ENCODE data around the gene CHRNA4.
"Not testable (repeated sequence)": the region's sequence is repeated elsewhere in the genome, so short reads cannot be mapped to it uniquely, and the experiment has no call there.

Gene CHRNA4

DNA sequence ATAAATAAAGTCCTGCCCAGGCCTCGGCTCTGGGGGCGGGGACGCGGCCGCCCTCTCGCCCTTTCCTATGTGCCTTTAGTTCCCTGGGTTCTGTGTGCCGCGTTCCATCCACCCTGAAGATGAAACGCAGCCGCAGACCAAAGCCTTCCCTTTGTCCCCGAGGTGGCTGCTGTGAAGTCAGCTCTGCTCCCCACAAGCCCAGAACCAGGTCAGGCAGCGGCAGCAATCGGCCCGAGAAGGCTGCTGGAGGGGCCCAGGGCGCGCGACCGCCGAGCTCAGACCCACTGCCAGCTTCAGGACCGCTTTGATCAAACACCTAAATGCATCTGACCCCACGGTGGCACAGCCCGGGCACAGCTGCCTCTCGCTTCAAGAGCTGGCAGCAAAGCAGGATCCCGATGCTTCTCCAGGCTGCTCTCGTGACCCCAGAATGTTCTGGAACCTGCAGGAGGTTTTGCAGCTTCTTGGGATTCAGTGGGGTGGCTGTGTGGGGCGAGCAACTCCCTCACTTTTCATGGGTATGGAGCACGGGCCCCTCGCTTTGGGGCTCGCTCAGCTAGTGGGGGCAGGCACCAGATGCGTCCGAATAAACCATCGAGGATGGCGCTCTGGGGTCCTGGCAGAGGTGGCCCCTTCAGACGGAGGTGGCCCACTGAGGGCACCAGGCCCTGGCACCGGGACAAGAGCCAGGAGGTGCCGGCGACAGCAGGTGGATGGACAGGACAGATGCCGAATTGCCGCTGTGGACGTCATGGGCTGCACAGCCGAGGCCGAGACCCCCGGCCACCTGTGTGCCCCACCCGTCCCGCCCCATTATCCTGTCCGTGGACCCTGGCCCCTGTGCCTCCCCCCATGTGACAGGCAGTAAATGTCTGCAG is 13.0 kb downstream of the CHRNA4 start:
- no peak for DNase-seq

DNA sequence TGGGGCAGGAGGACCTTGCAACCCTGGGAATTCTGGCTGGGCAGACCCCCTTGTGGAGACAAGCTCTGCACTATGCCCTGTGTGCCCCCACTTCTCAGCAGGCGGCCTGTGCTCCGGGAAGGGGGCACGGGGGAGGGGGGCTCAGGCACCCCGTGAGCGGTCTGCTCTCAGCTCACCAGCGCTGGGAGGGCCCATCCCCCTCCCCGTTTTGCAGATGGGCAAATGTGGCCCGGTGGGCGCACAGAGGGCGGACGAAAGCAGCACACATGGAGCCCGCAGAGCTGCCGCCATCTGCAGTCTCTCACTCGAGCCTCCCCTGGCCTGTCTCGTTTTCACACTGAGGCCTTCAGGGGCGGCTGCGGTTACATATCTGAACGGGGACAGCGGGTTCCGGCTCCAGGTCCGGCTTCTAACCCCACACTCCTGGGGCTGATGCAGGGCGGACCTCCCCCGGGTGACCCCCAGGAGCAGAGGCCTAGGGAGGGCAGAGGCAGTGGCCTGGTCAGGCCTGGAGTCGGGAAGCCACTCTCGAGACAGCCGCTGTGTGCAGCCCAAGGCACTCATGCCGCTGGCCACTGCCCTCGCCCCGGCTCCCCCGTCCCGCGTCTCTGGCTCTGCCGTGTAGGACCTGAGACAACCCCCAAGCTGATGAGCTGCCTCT is 13.9 kb downstream of the CHRNA4 start:
- DNase-seq: no peak

DNA sequence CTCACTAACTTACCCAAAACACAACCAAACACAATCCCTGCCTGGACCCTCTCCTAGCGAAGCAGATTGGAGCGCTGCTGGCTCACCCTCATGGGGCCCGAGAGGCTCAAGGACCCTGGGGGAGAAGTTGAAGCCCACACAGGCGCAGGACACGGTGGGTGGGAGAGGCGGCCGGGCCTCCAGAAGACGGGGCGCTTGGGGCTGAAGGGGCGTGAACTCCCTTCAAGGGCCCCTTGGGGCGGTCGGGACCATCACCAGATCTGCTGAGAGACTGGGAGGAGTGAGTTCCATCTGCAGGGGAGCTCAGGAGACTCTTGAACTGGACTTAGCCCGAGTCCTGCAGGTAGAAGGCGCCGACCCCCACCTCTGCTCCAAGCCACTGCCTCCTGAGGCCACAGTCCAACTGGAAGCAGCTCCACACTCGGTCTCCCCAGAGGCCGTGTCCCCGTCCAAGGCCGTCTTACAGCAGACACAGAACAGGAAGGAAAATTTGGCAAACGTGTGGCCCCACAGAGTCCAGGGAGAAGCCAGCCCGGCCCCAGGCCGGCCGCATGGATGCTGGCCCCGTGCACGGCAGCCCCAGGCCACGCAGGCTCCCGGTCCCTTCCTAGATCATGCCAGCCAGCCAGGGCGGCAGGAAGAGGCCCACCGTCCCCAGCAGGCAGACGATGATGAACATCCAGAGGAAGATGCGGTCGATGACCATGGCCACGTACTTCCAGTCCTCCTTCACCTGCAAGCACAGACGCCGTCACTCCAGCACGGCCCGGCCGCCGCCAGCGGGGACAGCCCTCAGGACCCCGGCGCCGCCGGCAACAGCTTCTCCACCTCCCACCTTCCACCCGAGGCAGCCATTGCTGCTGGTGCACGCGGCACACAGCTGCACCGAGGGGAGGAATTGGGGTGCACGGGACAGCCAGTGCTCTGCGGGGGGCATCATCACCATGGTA is 14.7 kb downstream of the CHRNA4 start:
- no peak for DNase-seq

DNA sequence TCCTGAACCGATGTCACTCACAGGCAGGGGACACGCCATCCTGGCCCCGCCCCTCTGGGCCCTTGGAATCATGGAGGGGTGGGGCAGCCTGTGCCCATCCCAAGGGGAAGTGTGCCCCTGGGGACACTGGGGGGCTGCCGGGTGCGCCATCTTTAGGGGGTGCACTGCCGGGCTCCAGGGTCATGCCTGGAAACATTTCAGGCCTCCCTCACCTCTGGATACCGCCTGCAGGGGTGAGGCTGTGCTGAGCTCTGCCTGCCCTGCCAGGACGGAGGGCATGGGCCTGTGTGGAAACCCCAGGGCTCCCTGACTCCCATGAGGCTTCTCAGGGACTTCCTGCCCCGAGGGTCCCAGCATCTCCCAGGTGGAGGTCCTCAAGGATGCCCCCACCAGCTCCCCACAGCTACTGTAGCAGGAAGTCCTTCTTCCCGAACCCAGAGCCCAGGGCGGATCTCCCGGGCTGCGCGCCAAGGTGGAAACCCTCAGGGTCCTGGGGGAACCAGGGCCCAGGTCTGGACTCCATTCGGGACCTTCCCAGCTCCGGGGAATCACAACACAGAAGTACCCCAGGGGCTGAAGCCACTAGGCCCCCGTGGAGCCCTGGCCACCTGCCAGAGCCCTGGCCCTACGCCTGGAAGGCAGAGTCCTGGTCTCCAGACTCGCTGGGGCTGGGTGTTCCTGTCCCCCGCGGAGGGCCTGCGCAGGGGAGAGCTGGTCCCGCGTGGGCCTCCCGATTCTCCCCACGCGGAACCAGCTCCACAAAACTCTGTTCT is 15.6 kb downstream of the CHRNA4 start:
- DNase-seq: no peak

DNA sequence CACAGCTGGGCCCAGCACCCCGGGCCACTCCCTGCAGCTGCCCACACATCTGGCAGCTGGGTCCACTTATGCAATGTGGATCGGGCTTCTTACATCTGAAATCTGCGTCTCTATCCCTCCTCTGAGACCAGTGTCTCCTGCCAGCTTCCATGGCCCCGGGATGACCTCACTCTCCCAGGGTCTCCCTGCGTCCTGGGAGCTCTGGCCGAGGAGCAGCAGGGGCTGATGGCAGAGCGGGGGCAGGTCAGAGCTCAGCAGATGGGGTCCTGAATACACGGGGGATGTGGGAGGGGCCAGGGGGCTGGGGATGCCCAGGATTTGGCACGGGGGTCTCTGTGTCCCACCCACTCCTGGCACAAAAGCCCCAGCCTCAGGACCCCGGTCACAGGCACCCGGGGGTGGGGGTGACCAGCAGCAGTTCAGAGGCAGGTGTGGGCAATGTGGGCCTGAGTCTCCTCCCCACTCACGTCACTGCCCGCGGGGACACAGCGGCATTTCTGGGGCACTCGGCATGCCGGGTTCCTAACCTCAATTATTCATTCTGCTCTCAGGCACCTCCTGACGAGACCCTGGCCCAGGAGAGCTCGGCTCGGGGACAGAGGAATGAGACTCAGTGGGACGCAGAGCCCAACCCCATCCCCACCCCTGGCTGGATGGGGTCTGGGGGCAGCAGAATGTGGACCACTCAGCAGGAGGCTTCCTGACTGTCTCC is 16.4 kb downstream of the CHRNA4 start:
- no peak for DNase-seq

DNA sequence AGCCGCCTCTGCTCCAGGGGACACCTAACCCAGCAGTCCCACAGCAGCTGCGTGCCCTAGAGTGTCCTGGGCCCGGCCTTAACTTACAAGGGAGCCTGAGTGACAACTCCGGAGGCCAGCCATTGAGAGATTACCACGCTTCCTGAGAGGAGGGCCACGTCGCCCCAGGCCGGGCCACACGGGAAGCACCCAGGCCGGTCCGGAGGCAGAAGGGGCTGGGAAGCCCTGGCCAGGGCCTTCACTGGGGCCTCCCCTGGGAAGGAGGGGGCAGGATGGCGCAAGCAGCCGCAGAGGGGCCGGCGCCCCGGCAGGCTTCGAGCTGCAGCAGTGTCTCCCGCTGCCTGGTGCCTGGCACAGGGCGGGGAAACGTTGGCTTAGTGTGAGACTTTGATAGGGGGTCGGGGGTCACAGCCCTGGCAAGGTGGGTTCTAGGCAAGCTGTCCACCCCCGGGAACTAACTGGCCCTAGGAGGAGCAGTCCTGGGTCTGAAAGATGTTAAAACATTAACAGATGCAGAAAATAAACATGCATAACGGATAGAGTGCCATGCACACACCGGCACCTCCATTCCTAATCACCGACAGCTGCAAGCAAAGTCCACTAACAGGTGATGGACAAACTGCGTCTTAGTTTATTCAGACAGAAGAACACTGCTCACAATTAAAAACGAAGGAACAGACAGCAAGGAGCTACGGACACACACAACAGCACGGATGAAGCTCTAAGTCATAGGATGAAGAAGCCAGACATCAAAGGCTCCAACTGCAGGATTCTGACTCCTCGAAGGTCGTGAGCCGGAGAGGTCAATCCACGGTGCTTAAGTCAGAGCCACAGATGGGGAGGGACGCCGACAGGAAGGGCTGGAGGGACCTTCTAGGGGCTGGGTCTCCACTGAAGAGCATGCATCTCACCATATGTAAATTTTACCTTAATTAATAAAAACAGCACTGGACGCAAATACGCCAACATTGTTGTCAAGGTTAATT is 17.4 kb downstream of the CHRNA4 start:
- DNase-seq: no peak

DNA sequence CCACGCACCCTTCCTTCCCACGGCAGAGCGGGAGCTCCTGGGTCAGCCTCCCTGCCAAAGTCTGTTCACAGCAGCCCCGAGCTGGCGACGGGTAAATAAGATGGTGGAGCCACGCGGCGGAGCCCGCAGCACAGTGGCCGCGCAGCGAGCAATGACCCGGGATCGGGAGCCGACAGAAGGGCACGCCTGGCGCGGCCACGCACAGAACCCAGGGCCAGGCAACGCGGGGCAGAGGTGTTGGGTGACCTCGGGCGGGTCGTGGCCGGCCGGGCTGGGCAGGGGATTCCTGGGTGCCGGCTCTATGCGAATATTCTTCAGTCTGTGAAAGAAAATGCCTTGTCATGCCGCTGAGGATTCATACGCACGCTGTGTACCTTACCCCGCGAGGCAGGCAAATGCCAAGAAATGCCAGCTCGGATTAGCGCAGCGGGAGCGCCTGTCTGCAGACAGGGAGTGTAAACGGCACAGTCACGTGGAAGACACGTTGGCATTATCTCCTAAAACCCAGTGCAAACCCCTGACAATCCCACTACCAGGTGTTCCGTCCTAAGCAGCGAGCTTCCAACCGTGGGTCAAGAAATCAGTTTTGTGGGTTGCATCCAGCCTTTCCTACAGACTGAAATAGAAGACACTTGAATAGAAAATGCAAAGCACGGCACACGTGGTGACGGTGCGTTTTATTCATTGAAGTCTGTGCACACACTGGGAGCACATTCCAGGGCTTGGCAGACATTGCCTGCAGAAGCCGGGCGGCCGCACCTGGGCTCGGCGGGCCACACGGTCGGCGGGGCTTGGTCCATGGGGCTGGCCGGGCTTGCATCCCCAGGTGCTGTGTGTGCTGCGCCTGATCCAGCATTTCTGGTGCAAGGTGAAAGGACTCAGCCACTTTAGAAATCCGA is 18.3 kb downstream of the CHRNA4 start:
- no peak for DNase-seq

DNA sequence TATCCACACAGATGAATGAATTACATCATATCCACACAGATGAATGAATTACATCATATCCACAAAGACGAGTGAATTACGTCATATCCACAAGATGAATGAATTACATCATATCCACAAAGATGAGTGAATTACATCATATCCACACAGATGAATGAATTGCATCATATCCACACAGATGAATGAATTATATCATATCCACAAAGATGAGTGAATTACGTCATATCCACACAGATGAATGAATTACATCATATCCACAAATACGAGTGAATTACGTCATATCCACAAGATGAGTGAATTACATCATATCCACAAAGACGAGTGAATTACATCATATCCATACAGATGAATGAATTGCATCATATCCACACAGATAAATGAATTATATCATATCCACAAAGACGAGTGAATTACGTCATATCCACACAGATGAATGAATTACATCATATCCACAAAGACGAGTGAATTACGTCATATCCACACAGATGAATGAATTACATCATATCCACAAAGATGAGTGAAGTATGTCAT is 20.9 kb downstream of the CHRNA4 start:
- not testable (repeated sequence) for DNase-seq

DNA sequence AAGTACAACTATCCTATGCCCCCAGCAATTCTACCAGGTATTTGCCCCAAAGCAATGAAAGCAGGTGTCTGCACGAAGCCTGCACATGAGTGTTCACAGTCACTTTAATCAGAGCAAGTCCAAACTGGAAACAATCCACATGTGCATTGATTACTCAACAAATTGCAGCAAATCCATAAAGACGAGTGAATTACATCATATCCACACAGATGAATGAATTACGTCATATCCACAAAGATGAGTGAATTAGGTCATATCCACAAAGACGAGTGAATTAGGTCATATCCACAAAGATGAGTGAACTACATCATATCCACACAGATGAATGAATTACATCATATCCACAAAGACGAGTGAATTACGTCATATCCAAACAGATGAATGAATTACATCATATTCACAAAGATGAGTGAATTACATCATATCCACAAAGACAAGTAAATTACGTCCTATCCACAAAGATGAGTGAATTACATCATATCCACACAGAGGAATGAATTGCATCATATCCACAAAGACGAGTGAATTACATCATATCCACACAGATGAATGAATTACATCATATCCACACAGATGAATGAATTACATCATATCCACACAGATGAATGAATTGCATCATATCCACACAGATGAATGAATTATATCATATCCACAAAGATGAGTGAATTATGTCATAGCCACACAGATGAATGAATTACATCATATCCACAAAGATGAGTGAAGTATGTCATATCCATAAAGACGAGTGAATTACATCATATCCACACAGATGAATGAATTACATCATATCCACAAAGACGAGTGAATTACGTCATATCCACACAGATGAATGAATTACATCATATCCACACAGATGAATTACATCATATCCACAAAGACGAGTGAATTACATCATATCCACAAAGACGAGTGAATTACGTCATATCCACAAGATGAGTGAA is 21.7 kb downstream of the CHRNA4 start:
- not testable (repeated sequence) for DNase-seq

DNA sequence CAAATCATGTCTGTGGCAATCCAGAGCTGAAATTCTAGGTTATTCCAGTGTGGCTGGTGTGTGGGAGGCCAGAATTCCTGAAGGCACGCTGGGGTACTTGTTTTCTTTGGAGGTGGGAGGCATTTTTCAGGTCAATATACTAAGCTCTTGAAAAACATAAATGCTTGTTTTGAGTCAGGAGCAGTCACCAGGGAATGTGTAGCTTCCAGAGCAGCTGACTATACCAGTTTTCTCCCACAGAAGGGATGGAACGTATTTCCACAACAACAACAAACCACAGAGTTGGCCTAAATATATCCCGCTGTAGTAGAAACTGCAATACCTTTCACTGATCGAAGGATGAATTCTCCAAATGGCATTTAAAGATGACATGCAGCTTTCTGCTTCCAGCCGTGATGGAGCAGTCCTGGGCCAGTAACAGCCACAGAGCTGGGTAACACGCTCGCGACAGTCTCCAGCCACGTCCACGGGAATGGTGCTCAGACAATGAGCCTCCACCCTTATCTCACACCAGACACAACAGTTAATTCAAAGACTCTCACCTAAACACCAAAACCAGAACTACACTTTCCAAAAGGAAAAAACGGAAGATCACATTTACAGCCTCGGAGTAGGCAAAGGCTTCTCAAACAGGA is 23.2 kb downstream of the CHRNA4 start:
- DNase-seq: no peak

DNA sequence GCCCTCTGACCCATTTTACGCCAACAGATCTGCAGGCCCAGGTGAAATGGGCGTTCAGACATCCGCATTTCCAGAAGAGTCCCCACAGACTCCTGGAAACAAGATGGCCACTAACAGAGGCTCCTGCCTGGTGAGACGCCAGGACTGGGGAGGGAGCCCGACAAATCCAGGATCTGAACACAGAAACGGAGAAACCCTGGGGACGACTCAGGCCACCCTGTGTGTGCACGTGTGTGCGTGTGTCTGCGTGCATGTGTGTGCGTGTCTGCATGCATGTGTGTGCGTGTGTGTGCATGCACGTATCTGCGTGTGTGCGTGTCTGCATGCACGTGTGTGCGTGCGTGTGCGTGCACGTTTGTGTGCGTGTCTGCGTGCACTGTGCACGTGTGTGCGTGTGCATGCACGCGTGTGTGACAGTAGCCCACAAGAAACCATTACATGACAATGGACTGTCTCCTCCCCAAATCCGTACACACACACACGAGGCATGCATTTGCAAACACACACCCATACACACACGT is 24.9 kb downstream of the CHRNA4 start:
- DNase-seq: no peak

DNA sequence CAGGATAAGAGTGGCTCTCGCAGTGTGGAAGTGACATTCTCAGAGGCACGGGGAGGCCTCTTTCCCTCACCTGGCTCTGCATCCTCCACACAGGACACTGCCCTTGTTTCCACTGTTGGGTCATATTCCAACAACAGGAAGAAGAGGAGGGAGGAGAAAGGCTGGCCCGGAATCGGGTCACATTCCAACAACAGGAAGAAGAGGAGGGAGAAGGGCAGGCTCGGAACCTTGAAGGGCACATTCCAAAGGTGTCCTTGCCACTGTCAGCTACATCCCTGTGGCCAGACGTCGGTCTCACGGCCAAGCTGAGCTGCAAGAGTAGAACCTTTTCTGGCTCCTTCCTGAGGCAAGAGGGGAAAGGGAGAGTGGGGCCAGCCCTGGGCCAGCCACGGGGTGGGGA is 25.4 kb downstream of the CHRNA4 start:
- DNase-seq: no peak

DNA sequence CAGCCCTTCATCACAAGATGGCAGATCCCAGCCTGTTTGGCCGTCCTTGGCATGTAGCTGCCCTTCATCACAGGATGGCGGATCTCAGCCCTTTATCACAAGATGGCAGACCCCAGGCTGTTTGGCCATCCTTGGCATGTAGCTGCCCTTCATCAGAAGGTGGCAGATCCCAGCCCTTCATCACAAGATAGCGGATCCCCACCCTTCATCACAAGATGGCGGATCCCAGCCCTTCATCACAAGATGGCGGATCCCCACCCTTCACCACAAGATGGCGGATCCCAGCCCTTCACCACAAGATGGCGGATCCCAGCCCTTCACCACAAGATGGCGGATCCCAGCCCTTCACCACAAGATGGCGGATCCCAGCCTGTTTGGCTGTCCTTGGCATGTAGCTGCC is 26.1 kb downstream of the CHRNA4 start:
- not testable (repeated sequence) for DNase-seq

DNA sequence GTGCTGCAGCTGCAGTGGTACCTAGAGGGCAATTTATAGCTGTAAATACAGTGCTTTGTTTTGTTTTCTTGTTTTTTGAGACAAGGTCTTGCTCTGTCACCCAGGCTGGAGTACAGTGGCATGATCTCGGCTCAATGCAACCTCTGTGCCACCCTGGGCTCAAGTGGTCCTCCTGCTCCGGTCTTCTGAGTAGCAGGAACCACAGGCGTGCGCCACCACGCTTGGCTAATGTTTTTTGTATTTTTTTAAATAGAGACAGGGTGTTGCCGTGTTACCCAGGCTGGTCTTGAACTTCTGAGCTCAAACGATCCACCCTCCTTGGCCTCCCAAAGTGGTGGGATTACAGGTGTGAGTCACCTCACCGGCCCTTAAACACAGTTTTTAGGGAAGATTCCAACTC is 26.8 kb downstream of the CHRNA4 start:
- no peak for DNase-seq

DNA sequence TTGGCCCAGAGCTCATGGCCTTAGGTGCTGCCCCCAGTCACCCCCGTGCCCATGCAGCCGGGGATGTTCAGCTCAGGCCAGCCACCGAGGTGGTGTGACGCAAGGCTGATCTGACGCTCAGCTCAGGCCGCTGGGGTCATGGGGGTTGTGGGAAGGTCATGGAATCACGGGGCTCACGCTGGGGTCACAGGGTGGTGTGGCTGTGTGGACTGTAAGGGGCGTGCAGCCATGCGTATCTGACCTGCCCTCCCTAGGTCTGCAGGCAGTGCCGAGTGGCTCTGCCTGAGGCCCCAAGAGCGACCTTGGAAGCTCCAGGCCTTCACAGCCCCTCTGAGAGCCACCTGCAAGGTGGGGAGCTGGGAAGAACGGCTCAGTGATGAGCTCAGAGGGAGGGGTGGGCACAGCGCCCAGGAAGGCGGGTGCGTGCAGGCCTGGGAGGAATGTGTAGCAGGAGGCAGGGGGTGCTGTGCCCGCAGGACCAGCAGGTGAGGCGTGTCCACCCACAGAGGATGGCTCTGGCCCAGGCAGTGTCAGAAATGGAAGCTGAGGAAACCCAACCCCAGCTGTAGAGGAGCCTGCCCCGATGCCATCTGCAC is 27.8 kb downstream of the CHRNA4 start:
- DNase-seq: no peak

DNA sequence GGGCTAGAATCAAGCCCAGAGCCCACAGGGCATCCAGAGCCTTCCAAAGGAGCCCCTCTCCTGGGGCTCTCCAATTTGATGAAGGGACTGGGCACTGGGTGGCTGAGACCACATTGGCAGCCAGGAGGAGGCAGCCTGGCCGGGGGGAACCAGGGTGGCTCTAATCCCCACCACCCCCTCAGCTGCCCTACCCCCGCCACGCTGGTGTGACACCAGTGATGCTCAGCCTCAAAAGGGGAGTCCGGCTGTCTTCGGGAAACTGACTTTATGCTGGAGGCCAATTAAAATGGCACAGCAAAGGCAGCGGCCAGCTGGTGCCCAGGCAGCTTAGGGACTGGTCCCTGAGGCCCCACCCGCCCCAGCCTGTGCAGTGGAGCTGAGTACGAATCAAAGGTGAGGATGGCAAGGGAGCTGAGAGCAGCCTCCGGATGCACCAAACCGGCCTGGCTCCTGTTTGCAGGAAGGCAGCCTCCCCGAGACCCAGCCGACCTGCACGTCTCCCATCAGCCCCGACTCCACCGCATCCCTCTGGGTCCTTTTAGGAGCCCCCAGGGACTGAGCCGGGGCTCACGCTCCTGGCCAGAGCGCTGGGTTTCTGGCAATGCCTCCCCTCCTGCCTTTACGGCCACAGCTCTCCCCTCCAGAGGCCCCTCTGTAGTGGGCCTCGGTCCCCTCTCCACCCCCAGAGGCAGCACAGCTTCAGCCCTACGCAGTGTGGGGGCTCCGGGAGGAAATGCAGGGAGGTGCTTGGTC is 28.5 kb downstream of the CHRNA4 start:
- DNase-seq: no peak
